SK-N-SH treated with all-trans-retinoic acid at 6 μM for 48 hours (cell line): Measurements from ENCODE around the gene RLN3.
"Not testable (repeated sequence)": the region's sequence is repeated elsewhere in the genome, so short reads cannot be mapped to it uniquely, and the experiment has no call there.

Experiments used
- ATAC-seq: fragments of 200-7000 bp; cut with Tn5 transposase; 3 replicates; pipeline ENCODE4 v1.9.1; 2020; ENCODE audit warnings: mild to moderate bottlenecking, moderate library complexity
- ARNTL ChIP-seq: fragments of 450-650 bp; formaldehyde crosslinking; IDR thresholded peaks from 2 replicates; pipeline ENCODE4 v1.5.0; 2020; ENCODE audit warnings: low read depth, mild to moderate bottlenecking, moderate library complexity, borderline replicate concordance
- BACH2 ChIP-seq: fragments of 250-450 bp; sonication (Bioruptor Pico); IDR thresholded peaks from 2 replicates; pipeline ENCODE4 v1.9.0; 2021; ENCODE audit warnings: mild to moderate bottlenecking, borderline replicate concordance
- CSDC2 ChIP-seq: fragments of 250-450 bp; sonication (Bioruptor Pico); IDR thresholded peaks from 2 replicates; pipeline ENCODE4 v1.5.0; 2020; ENCODE audit warnings: mild to moderate bottlenecking, moderate library complexity
- ESRRG ChIP-seq: fragments of 250-450 bp; sonication (Bioruptor Pico); IDR thresholded peaks from 2 replicates; pipeline ENCODE4 v1.6.1; 2021; ENCODE audit warnings: mild to moderate bottlenecking
- GLIS3 ChIP-seq: fragments of 250-450 bp; sonication (Bioruptor Pico); IDR thresholded peaks from 2 replicates; pipeline ENCODE4 v1.5.0; 2020; ENCODE audit warnings: mild to moderate bottlenecking, moderate library complexity
- ISL1 ChIP-seq: fragments of 250-450 bp; sonication (Bioruptor Pico); IDR thresholded peaks from 2 replicates; pipeline ENCODE4 v2.1.2; 2022; ENCODE audit warnings: mild to moderate bottlenecking, moderate library complexity
- PPARA ChIP-seq: fragments of 250-450 bp; sonication (Bioruptor Pico); IDR thresholded peaks from 2 replicates; pipeline ENCODE4 v1.5.0; 2020; ENCODE audit warnings: mild to moderate bottlenecking, borderline replicate concordance
- RARB ChIP-seq: fragments of 250-450 bp; sonication (Bioruptor Pico); IDR thresholded peaks from 2 replicates; pipeline ENCODE4 v1.8.0; 2021; ENCODE audit warnings: mild to moderate bottlenecking, moderate library complexity
- TCF4 ChIP-seq: fragments of 250-450 bp; sonication (Bioruptor Pico); IDR thresholded peaks from 2 replicates; pipeline ENCODE4 v1.8.0; 2021; ENCODE audit warnings: mild to moderate bottlenecking, moderate library complexity, borderline replicate concordance
- TOX ChIP-seq: fragments of 250-450 bp; sonication (Bioruptor Pico); IDR thresholded peaks from 2 replicates; pipeline ENCODE4 v1.8.0; 2021; ENCODE audit warnings: mild to moderate bottlenecking, moderate library complexity, borderline replicate concordance
- ZC3H10 ChIP-seq: fragments of 250-450 bp; sonication (Bioruptor Pico); IDR thresholded peaks from 2 replicates; pipeline ENCODE4 v1.5.1; 2021; ENCODE audit warnings: mild to moderate bottlenecking, moderate library complexity
- ZFP3 ChIP-seq: fragments of 250-450 bp; sonication (Bioruptor Pico); IDR thresholded peaks from 2 replicates; pipeline ENCODE4 v1.5.0; 2020; ENCODE audit warnings: mild to moderate bottlenecking, moderate library complexity
- ZFP30 ChIP-seq: fragments of 450-650 bp; formaldehyde crosslinking; IDR thresholded peaks from 2 replicates; pipeline ENCODE4 v1.5.0; 2022; ENCODE audit warnings: mild to moderate bottlenecking, moderate library complexity
- ZNF565 ChIP-seq: fragments of 450-650 bp; formaldehyde crosslinking; conservative IDR thresholded peaks from 2 replicates; pipeline ENCODE4 v1.5.0; 2020; ENCODE audit warnings: low read depth, mild to moderate bottlenecking, moderate library complexity
- ZNF70 ChIP-seq: fragments of 450-650 bp; formaldehyde crosslinking; IDR thresholded peaks from 2 replicates; pipeline ENCODE4 v1.5.0; 2020; ENCODE audit warnings: mild to moderate bottlenecking, moderate library complexity
- ZNF8 ChIP-seq: fragments of 450-650 bp; formaldehyde crosslinking; IDR thresholded peaks from 2 replicates; pipeline ENCODE4 v1.5.0; 2020; ENCODE audit warnings: mild to moderate bottlenecking, moderate library complexity
- TF ChIP-seq, protein P1 (sequence below): fragments of 250-450 bp; sonication (Bioruptor Pico); IDR thresholded peaks from 2 replicates; pipeline ENCODE4 v1.5.0; 2020; ENCODE audit warnings: mild to moderate bottlenecking, moderate library complexity
- TF ChIP-seq, protein P2 (sequence below): fragments of 250-450 bp; sonication (Bioruptor Pico); IDR thresholded peaks from 2 replicates; pipeline ENCODE4 v1.8.0; 2020; ENCODE audit warnings: mild to moderate bottlenecking, moderate library complexity, borderline replicate concordance
- TF ChIP-seq, protein P3 (sequence below): fragments of 250-450 bp; sonication (Bioruptor Pico); IDR thresholded peaks from 2 replicates; pipeline ENCODE4 v1.5.1; 2021; ENCODE audit warnings: mild to moderate bottlenecking, moderate library complexity
- TF ChIP-seq, protein P4 (sequence below): fragments of 250-450 bp; sonication (Bioruptor Pico); IDR thresholded peaks from 2 replicates; pipeline ENCODE4 v1.8.0; 2021; ENCODE audit warnings: low read depth, mild to moderate bottlenecking, moderate library complexity, borderline replicate concordance

Gene RLN3

DNA sequence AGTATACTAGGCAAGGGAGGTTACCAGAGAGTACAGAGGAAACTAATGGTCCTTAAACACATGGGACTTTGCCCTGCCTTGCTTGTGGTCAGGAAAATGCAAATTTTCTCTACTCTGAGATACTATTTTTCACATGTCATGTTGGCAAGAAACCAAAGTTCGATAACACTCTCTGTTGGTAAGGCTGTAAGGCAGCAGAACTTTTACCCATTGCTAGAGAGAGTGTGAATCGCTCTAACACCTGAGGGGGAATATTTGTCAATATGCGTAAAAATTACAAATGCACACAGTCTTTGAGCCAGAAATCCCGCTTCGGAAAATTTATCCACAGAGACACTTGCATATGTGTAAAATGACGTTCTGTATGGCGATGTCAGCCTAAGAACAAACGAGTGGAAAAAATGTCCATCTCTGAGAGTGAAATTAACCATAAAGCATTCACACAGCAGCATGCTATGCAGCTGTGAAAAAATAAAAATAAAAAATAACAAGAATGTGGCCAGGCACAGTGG is 12.4 kb upstream of the RLN3 start:
- ATAC-seq, result no peak
- TF ChIP-seq CSDC2 (CRISPR knock-in tag) (no peak), RARB (no peak), ISL1 (CRISPR knock-in tag) (no peak), TCF4 (CRISPR knock-in tag) (no peak), ESRRG (CRISPR knock-in tag) (no peak)
- TF ChIP-seq, protein P1, sequence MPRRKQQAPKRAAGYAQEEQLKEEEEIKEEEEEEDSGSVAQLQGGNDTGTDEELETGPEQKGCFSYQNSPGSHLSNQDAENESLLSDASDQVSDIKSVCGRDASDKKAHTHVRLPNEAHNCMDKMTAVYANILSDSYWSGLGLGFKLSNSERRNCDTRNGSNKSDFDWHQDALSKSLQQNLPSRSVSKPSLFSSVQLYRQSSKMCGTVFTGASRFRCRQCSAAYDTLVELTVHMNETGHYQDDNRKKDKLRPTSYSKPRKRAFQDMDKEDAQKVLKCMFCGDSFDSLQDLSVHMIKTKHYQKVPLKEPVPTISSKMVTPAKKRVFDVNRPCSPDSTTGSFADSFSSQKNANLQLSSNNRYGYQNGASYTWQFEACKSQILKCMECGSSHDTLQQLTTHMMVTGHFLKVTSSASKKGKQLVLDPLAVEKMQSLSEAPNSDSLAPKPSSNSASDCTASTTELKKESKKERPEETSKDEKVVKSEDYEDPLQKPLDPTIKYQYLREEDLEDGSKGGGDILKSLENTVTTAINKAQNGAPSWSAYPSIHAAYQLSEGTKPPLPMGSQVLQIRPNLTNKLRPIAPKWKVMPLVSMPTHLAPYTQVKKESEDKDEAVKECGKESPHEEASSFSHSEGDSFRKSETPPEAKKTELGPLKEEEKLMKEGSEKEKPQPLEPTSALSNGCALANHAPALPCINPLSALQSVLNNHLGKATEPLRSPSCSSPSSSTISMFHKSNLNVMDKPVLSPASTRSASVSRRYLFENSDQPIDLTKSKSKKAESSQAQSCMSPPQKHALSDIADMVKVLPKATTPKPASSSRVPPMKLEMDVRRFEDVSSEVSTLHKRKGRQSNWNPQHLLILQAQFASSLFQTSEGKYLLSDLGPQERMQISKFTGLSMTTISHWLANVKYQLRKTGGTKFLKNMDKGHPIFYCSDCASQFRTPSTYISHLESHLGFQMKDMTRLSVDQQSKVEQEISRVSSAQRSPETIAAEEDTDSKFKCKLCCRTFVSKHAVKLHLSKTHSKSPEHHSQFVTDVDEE, result no peak

DNA sequence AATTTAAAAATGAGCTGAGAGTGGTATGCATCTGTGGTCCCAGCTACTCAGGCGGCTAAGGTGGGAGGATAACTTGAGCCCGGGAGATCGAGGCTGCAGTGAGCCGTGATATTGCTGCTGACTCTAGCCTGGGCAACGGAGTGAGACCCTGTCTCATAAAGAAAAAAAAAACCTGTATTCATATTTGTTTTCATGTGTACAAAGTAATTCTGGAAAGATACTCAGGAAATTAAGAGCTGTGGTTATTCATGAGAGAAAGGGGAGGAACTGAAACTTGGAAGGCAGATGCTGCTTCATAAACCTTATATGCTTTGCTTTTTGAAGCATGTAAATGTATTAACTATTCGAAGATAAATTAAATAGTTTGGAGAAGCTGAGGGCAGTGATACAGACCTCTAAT is 8.8 kb upstream of the RLN3 start:
- ATAC-seq, result no peak
- TF ChIP-seq ZC3H10 (CRISPR knock-in tag) (no peak), GLIS3 (CRISPR knock-in tag) (no peak), CSDC2 (CRISPR knock-in tag) (no peak), ZFP3 (CRISPR knock-in tag) (no peak), TCF4 (CRISPR knock-in tag) (no peak), ZNF70 (CRISPR knock-in tag) (no peak), ISL1 (CRISPR knock-in tag) (no peak), ARNTL (CRISPR knock-in tag) (no peak), ZFP30 (no peak)
- TF ChIP-seq, protein P2, sequence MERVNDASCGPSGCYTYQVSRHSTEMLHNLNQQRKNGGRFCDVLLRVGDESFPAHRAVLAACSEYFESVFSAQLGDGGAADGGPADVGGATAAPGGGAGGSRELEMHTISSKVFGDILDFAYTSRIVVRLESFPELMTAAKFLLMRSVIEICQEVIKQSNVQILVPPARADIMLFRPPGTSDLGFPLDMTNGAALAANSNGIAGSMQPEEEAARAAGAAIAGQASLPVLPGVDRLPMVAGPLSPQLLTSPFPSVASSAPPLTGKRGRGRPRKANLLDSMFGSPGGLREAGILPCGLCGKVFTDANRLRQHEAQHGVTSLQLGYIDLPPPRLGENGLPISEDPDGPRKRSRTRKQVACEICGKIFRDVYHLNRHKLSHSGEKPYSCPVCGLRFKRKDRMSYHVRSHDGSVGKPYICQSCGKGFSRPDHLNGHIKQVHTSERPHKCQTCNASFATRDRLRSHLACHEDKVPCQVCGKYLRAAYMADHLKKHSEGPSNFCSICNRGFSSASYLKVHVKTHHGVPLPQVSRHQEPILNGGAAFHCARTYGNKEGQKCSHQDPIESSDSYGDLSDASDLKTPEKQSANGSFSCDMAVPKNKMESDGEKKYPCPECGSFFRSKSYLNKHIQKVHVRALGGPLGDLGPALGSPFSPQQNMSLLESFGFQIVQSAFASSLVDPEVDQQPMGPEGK (CRISPR knock-in tag), result no peak
- TF ChIP-seq, protein P3, sequence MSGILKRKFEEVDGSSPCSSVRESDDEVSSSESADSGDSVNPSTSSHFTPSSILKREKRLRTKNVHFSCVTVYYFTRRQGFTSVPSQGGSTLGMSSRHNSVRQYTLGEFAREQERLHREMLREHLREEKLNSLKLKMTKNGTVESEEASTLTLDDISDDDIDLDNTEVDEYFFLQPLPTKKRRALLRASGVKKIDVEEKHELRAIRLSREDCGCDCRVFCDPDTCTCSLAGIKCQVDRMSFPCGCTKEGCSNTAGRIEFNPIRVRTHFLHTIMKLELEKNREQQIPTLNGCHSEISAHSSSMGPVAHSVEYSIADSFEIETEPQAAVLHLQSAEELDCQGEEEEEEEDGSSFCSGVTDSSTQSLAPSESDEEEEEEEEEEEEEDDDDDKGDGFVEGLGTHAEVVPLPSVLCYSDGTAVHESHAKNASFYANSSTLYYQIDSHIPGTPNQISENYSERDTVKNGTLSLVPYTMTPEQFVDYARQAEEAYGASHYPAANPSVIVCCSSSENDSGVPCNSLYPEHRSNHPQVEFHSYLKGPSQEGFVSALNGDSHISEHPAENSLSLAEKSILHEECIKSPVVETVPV (CRISPR knock-in tag), result no peak

DNA sequence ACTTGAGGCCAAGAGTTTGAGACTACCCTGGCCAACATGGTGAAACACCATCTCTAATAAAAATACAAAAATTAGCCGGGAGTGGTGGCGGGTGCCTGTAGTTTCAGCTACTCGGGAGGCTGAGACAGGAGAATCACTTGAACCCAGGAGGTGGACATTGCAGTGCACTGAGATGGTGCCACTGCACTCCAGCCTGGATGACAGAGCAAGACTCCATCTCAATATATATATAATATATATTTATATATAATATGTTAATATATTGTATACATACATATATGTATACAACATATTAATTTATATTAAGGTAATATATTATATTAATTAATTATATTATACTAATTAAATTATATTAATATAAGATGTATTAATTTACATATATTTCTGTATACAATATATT is 8.2 kb upstream of the RLN3 start:
- not testable (repeated sequence) for ATAC-seq

DNA sequence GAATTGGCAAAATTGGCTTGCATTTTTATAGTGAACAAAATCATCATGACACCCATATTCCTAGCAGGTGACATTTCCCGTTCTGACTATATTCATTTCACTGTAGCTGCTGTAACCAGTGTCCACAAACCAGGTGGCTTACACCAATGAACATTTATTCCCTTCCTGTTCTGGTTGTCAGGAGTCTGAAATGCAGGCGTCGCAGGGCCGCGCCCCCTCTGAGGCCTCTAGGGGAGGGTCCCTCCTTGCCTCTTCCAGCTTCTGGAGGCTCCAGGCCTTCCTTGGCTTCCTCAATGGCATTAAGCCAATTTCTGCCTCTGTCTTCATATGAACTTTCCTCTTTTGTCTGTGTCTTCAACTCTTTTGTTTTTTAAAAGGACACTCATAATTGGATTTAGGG is 6.5 kb upstream of the RLN3 start:
- no peak for TF ChIP-seq BACH2 (CRISPR knock-in tag)
- TF ChIP-seq, protein P4, sequence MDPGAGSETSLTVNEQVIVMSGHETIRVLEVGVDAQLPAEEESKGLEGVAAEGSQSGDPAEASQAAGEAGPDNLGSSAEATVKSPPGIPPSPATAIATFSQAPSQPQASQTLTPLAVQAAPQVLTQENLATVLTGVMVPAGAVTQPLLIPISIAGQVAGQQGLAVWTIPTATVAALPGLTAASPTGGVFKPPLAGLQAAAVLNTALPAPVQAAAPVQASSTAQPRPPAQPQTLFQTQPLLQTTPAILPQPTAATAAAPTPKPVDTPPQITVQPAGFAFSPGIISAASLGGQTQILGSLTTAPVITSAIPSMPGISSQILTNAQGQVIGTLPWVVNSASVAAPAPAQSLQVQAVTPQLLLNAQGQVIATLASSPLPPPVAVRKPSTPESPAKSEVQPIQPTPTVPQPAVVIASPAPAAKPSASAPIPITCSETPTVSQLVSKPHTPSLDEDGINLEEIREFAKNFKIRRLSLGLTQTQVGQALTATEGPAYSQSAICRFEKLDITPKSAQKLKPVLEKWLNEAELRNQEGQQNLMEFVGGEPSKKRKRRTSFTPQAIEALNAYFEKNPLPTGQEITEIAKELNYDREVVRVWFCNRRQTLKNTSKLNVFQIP (CRISPR knock-in tag), result no peak
- TF ChIP-seq GLIS3 (CRISPR knock-in tag), result no peak
- TF ChIP-seq CSDC2 (CRISPR knock-in tag), result no peak
- no peak for TF ChIP-seq ZFP3 (CRISPR knock-in tag)
- TF ChIP-seq ZC3H10 (CRISPR knock-in tag), result no peak
- no peak for TF ChIP-seq ZNF8
- TF ChIP-seq ZNF565, result no peak
- no peak for TF ChIP-seq PPARA (CRISPR knock-in tag)
- no peak for TF ChIP-seq ZFP30
- no peak for TF ChIP-seq ZNF70 (CRISPR knock-in tag)
- no peak for TF ChIP-seq ISL1 (CRISPR knock-in tag)
- no peak for TF ChIP-seq TOX
- TF ChIP-seq, all 23 proteins: peak for 0
- no peak for ATAC-seq

DNA sequence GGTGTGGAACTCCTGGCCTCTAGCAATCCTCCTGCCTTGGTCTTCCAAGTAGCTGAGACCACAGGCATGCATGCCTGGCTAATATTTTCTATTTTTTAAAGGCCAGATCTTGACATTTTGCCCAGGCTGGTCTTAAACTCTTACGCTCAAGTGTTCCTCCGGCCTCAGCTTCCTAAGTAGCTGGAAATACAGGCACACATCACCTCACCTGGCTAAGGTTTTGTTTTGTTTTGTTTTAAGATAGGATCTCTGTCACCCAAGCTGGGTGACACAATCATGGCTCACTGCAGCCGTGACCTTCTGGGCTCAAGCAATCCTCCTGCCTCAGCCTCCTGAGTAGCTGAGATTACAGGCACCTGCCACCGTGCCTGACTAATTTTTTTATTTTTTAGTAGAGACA is 5.5 kb upstream of the RLN3 start:
- TF ChIP-seq ZFP3 (CRISPR knock-in tag), result no peak
- no peak for TF ChIP-seq ZNF8
- no peak for TF ChIP-seq PPARA (CRISPR knock-in tag)
- TF ChIP-seq, all 23 proteins: peak for 0
- peak; percentile 46 for ATAC-seq
